ENCODE data around the gene SIDT2.

- TF ChIP-seq CTCF (IDR thresholded peaks at IDR 0.05) (no peak), POLR2A (IDR thresholded peaks at IDR 0.05) (no peak)
Measured at GRCh38 chr11:117180020-117180419, 1.5 kb downstream of the SIDT2 start.
